Astrocyte of the hippocampus (primary cell): Measurements from ENCODE around the gene KCNIP4.
A peak's percentile ranks its signal among the peaks of the same experiment; 100 is the strongest.

Source experiments
- DNase-seq: peaks from one replicate; pipeline ENCODE4 v3.0.0; 2011; ENCODE audit warnings: low read depth, low spot score

Gene KCNIP4

GRCh38 chr4:21692241-21692640 lies 256.3 kb downstream of the KCNIP4 start:
- DNase-seq: no peak

DNA sequence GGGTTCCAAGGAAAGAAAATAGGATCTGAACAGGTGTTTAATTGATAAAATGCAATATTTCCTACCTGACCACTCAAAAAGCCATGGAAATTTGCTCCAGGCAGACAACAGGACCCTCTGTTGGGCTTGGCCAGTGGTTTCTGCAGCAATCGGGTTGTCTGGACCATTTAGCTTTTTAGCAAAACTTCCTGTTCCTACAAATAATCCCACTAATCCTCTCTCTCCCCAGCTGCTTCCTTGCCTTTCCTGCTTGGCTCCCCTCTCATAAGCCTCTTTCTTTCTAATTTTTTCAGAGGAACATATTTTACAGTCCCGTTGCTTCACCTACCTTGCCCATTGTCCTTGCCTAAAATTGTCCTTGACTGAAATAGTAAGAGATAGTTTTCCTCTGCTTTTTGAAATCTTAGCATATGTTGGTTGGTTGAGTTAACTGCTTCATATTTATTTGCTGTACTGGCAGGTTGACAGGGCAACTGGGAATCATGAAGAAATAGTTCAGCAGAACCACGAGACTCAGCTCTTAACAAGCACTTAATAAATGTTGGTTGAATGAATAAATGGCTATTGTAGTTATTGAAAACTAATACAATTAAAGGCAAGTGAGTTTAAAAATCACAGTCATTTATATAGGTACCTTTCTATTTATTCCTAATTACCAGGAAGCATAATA lies 259.8 kb downstream of the KCNIP4 start:
- DNase-seq: no peak

GRCh38 chr4:21685911-21686310 lies 262.7 kb downstream of the KCNIP4 start:
- DNase-seq: no peak

- no peak for DNase-seq
Observed at GRCh38 chr4:21680326-21680898, 268.2 kb downstream of the KCNIP4 start.

- DNase-seq: no peak
Observed at GRCh38 chr4:21678711-21679110, 269.9 kb downstream of the KCNIP4 start.

- no peak for DNase-seq
Observed at GRCh38 chr4:21677173-21677572, 271.4 kb downstream of the KCNIP4 start.

GRCh38 chr4:21664355-21664754 lies 284.2 kb downstream of the KCNIP4 start:
- no peak for DNase-seq

DNA sequence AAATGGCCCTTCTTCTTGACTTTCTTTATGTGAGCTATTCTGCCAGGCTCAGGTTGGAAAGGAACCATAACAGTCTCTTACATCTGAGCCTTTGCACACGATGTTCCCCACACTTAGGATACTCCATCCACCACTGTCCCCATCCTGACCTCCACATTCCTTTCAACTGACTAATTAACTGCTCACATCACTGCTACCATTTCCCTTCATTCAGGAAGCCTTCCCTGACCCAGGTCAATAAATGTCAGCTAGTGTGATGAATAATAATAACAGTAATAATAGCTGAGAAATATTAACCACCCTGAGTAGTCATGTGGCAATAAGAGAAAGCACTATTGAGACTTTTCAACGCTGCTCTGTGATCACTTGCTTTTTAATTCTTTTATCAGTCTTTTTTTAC lies 291.7 kb downstream of the KCNIP4 start:
- DNase-seq: peak; percentile 61

- DNase-seq: no peak
Observed at GRCh38 chr4:21655031-21655430, 293.5 kb downstream of the KCNIP4 start.

- no peak for DNase-seq
Observed at GRCh38 chr4:21652508-21653231, 295.9 kb downstream of the KCNIP4 start.

DNA sequence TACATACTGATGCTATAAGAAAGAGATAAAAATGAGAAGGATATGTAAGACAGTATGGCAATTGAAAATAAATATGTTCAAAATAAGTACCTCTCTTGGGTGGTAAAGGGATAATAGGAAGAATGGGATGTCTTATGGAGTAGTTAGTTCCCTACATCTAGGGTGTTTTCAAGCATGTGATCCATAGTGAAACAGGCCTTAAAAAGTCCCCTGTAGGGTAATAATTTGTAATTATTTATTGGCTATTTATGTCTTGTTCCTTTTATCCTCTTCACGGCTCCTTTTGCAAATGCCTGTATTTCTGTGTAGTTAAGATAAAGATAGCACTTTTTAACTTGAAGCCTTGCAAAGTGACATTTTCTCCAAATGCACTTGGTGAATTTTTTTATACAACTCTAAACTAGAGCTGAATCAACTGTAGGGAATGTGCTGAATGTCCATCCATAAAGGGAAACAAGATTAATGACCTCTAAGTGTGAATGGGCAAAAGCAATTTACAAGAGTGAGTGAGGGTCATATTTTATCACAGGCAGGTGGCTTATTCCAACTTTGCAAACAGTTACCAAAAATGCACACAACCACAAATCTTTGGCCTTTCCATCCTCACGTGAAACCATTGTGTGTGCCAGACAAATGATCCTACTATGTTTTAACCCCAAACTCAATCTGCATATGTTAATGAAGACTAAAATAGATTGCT lies 299.0 kb downstream of the KCNIP4 start:
- peak; percentile 50 for DNase-seq

GRCh38 chr4:21645776-21646175 lies 302.8 kb downstream of the KCNIP4 start:
- no peak for DNase-seq

DNA sequence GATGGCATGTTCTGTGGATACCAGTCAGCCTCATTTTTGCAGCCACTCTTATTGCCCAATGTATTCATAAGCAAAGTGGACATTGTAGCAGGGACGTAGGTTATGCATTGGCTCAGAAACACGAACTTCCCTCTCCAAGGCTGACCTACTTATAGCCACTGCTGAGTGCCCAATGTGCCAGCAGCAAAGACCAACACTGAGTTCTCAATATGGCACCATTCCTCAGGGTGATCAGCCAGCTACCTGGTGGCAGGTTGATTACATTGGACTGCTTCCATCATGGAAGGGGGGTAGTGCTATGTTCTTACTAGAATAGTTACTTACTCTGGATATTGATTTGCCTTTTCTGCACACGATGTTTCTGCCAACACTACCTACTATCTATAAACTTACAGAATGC lies 306.9 kb downstream of the KCNIP4 start:
- no peak for DNase-seq

- DNase-seq: no peak
Observed at GRCh38 chr4:21638171-21638725, 310.3 kb downstream of the KCNIP4 start.

- DNase-seq: no peak
Observed at GRCh38 chr4:21628916-21629610, 319.5 kb downstream of the KCNIP4 start.

DNA sequence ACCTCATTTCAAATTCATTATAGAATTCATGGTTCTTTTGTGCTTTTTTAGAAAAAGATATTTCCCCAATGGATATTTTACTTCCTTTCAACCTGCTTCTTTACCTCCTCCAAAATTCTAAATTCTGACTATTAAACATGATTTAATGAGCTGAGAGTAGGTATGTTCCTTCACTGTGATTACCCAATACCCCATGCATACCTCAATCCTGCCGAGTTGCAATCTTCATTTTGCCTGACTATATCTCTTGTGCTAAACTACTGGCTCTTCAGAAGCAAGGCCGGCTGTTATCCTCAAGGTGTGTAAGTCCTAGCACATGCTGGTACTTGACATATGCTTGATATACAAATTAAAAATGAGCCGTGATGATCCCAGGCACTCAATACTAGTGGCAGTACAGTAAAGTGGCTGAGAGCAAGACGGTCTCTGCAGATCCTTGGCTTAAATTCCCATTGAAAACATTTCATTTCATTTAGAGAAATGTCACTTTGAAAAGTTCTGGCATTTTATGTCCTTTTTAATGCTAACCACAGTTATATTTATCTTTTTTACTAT lies 320.4 kb downstream of the KCNIP4 start:
- no peak for DNase-seq

GRCh38 chr4:21625447-21625846 lies 323.1 kb downstream of the KCNIP4 start:
- no peak for DNase-seq

- DNase-seq: no peak
Observed at GRCh38 chr4:21605006-21605405, 343.6 kb downstream of the KCNIP4 start.

DNA sequence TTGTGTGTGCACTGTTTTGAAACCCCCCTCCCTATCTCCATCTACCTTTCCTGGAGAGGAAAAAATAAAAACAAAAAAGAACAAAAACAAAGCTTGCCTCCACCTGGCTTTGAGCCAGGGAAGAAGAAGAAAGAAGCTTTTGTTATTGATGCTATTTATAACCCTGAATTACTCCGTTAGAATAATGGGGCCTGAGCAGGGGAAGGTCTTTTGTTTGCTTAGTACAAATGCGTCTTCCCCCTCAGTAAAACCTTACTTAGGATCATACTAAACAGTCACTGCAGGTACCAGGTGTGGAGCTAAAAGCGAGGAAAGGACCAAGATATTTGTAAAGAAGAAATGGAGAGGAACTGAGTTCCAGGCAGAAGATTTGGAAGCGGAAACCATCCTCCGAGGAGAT lies 352.1 kb downstream of the KCNIP4 start:
- peak; percentile 5 for DNase-seq

DNA sequence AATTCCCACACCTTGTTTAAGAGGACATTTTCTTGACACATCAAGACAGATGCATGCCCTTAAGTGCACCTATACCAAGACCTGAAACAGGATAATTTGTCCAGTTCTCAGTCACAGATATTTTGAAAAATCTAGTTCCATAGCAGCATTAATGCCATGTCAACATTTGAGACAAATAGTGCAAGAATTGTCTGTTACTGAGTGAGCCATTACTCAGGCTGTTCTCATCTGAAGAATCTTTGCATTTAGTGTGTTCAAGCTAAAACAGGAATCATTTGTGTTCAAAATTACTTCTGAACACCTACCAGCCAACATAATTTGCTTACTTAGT lies 354.9 kb downstream of the KCNIP4 start:
- DNase-seq: no peak

DNA sequence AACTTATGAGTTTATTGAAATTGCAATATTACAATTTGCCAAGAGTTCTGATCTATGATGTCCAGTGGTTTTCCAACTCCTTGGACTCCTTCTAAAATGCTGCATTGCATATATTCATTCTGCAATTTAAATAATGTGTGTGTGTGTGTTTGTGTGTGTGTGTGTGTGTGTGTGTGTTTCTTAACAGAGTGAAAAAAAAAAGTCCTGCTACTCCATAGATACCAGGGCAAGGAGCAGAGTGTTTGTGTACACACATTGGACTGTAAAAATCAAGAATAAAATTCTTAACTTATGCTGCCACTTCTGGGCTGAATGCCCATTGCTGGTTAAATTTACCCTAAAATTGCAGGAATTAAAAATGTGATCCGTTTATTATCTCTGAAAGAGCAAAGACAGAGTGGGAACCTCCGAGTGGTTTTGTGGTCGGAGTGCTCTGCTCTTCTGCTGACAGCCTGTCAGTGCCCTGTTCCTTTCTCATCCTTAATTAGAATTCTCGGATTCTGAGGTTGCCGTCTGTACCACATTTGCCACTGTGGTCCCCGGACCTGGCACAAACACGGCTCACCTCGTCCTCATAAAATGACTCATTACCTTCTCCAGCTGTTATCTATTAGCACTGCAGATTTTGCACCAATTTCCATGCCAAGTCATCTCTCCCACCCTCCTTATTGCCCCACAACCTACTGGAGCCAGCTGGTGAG lies 355.5 kb downstream of the KCNIP4 start:
- peak; percentile 46 for DNase-seq
